Thymus (tissue), 14 donors: ENCODE data around the gene LAMA1. TPM values are rescaled to one million over a fixed set of nuclear protein-coding genes. Genes with fewer than 3 reads are reported as not detected.
A peak's percentile ranks its signal among the peaks of the same experiment; 100 is the strongest.

Source experiments
- DNase-seq, 9 donors: peaks; one replicate each; pipeline ENCODE4 v3.0.0-alpha.2; 2013; ENCODE audit warnings: low spot score in 9 of 9, low read depth in 6 of 9, missing footprints in 1 of 9
- H3K27ac ChIP-seq, 2 donors: one replicate each; pipeline ENCODE4 v1.5.1; 2013; ENCODE audit warnings: control low read depth in 1 of 2, low read depth in 1 of 2, low read length in 1 of 2, mild to moderate bottlenecking in 1 of 2, moderate library complexity in 1 of 2
- H3K27me3 ChIP-seq, 2 donors: one replicate each; pipeline ENCODE4 v1.5.1; 2013; ENCODE audit warnings: low read length in 1 of 2; ENCODE audit not compliant: control insufficient read depth in 2 of 2, insufficient read depth in 1 of 2
- H3K36me3 ChIP-seq, 2 donors: one replicate each; pipeline ENCODE4 v1.5.1; 2013; ENCODE audit warnings: low read length in 1 of 2, mild to moderate bottlenecking in 1 of 2, moderate library complexity in 1 of 2; ENCODE audit not compliant: control insufficient read depth in 2 of 2, insufficient read depth in 2 of 2
- H3K4me1 ChIP-seq, 2 donors: one replicate each; pipeline ENCODE4 v1.5.1; 2013; ENCODE audit warnings: low read length in 2 of 2; ENCODE audit not compliant: control insufficient read depth in 2 of 2, insufficient read depth in 2 of 2
- H3K4me3 ChIP-seq, 2 donors: one replicate each; pipeline ENCODE4 v1.5.1; 2013; ENCODE audit warnings: low read length in 2 of 2, control low read depth in 1 of 2, mild to moderate bottlenecking in 1 of 2
- H3K9me3 ChIP-seq, 2 donors: one replicate each; pipeline ENCODE4 v1.5.1; 2013; ENCODE audit warnings: low read length in 1 of 2, mild to moderate bottlenecking in 1 of 2; ENCODE audit not compliant: control insufficient read depth in 2 of 2, insufficient read depth in 1 of 2
- WGBS: extraction: QIAGEN DNeasy Blood & Tissue Kit; methylation state at CpG from one replicate; pipeline ENCODE4 v1.1.7; 2013; 5-methylcytosine and 5-hydroxymethylcytosine counted together
- long read RNA-seq, 10 donors: transcript quantifications; one replicate each; lab custom pipeline, GENCODE V29; 2026
- polyA plus RNA-seq: library from polyadenylated mRNA; stranded (reverse); fragments of 200-250 nt; gene quantifications from one replicate; pipeline ENCODE4 v1.2.3, GENCODE V29; 2013
- total RNA-seq: library from RNA; stranded (reverse); fragments of 120-200 nt; gene quantifications from one replicate; pipeline ENCODE4 v1.2.4, GENCODE V29; 2013
- donor health status: healthy.

Gene LAMA1
- total RNA-seq (0.71 TPM), polyA plus RNA-seq (2.9 TPM)
- long read RNA-seq, donor 1 = 0 reads
- long read RNA-seq, donor 2 = 0 reads
- long read RNA-seq, donor 3 = 0 reads
- long read RNA-seq, donor 4, partial matches to known transcripts = 0 of 1 reads
- long read RNA-seq, donor 4, other reads (novel, unspliced or antisense) = 0 of 1 reads
- long read RNA-seq, donor 5, partial matches to known transcripts = 0 of 1 reads
- long read RNA-seq, donor 5, other reads (novel, unspliced or antisense) = 0 of 1 reads
- long read RNA-seq, donor 6 = 0 reads
- long read RNA-seq, donor 7 = 0 reads
- long read RNA-seq, donor 8 = 0 reads
- long read RNA-seq, donor 9 = 0 reads
- long read RNA-seq, donor 10 = 0 reads

GRCh38 chr18:7117390-7118355, at the start of gene LAMA1:
Gene LAMA1 (minus strand): TSS chr18:7117797. CDS start chr18:7117720, 77 bp downstream.
- Histone ChIP-seq H3K4me3 (peak within 1 kb of the TSS in 1 of 2 donors; percentile 27), H3K36me3 (no peaks in the 10 kb centered on the region), H3K27ac (no peak within 1 kb of the TSS), H3K4me1 (peaks cover 0 to 3% of the 10 kb centered on the region in 2 donors), H3K27me3 (peaks cover 32 to 53% of the 10 kb centered on the region in 2 donors), H3K9me3 (no peaks in the 10 kb centered on the region)
- 3% methylated on average over 95 of the region's 95 CpGs for WGBS
- DNase-seq = no peak

DNA sequence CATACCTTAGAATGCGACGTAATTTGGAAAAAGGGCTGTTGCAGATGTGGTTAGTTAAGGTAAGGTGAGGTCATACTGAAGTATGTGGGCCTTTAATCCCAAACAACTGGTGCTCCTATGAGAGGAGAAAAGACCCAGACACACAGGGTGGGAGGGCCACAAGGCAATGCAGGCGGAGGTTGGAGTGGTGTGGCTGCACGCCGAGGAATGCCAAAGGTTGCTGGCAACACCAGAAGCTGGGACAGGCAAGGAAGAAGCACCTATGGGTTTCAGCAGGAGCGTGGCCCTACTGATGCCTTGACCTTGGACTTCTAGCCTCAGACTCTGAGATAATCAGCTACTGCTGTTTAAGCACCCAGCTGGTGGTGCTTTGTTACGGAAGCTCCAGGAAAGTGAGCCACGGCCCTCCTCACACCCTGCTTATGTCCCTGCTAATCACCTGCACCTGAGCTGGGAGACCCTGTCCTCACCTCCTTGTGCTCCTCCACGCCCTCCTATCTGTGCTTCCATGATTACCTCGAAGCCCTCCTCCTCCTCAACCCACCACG, 48.3 kb upstream of the LAMA1 start:
- Histone ChIP-seq H3K4me1 (no peaks in the 10 kb centered on the region), H3K36me3 (no peaks in the 10 kb centered on the region), H3K4me3 (no peak overlapping the region), H3K27ac (no peak overlapping the region), H3K9me3 (no peaks in the 10 kb centered on the region), H3K27me3 (no peaks in the 10 kb centered on the region)
- 92% methylated on average over 11 of the region's 11 CpGs for WGBS
- no peak for DNase-seq

DNA sequence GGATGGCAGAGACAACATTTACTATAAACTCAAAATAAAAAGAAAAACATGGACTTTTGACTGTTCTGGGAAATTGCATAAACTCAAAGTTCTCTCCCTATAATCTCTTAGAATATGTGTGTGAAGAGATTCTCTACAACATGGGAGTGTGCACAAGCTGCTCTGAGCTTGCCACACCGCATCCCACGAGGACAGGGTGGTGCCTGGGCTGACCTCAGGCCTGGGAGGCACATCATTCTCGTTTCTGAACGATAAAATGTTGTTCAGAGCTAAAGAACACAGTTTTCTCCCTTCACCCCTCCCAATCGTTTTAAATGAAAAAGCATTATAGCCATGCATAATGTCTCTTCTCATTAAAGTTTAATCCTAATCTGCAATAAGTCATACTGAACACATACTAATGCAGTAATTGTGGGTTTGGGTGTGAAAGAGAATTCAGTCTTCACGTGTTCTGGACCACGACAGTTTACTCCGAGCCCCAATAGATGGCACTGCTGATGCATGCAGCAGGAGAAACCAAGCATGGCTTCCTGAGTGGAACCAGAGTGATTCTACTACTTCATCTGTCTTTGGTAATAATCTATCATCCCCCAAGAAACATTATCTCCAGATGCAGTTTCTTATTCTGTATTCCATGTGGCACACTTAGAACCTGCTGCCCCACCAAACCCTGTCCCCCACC, 46.9 kb upstream of the LAMA1 start:
- 68% methylated on average over 8 of the region's 8 CpGs for WGBS
- Histone ChIP-seq H3K9me3 (no peaks in the 10 kb centered on the region), H3K27ac (no peak overlapping the region), H3K4me1 (no peaks in the 10 kb centered on the region), H3K27me3 (no peaks in the 10 kb centered on the region), H3K4me3 (no peak overlapping the region), H3K36me3 (no peaks in the 10 kb centered on the region)
- peak in 2 of 9 donors; percentile 13 to 16 for DNase-seq

DNA sequence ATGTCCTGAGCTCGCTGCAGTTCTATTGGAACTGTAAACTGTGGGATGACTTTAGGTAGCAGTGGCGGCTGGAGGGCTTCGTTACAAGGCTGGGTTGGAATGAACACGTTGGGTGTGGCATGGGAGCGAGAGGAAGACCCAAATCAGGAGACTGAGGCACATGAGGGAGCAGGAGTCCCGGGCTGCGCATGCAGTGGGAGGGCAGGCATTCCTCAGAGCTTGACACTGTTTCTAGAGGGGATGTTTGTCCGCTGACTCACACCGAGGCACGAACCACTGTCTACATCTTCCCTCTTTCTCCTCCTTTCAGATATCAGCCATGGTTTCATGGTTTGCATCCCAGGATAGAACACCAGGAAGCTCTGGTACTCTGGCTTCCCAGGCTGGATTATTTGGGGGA, 40.6 kb upstream of the LAMA1 start:
- 96% methylated on average over 10 of the region's 10 CpGs for WGBS

GRCh38 chr18:7157760-7158159, 40.2 kb upstream of the LAMA1 start:
- 83% methylated on average over 3 of the region's 3 CpGs for WGBS
- Histone ChIP-seq H3K4me3 (no peak overlapping the region), H3K4me1 (peaks cover 0 to 8% of the 10 kb centered on the region in 2 donors), H3K36me3 (no peaks in the 10 kb centered on the region), H3K27me3 (no peaks in the 10 kb centered on the region), H3K27ac (no peak overlapping the region), H3K9me3 (no peaks in the 10 kb centered on the region)
- peak in 6 of 9 donors; percentile 5 to 47 (median 17) for DNase-seq

More for the DNA sequence above, 40.6 kb upstream of the LAMA1 start:
- Histone ChIP-seq H3K36me3 (no peaks in the 10 kb centered on the region), H3K4me1 (peaks cover 0 to 8% of the 10 kb centered on the region in 2 donors), H3K4me3 (no peak overlapping the region), H3K9me3 (no peaks in the 10 kb centered on the region), H3K27ac (no peak overlapping the region), H3K27me3 (no peaks in the 10 kb centered on the region)
- no peak for DNase-seq

DNA sequence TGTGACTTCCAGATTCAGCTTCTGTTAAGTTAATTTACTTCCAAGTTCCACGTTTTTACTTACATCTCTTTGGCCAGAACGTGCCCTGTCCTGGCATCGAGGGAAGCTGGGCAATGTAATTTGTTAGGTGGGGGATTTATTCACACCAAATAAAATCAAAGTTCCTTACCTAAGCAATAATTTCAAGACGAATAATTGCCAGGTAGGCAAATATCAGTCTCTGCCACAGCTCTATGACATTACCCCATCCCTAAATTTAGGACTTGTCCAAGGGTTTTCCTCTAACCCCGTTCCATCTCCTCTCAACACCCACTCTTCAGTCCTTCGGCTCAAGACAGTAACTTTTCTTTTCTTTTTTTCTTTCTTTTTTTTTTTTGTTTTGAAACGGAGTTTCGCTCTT, 38.3 kb upstream of the LAMA1 start:
- no peak for DNase-seq
- 92% methylated on average over 8 of the region's 8 CpGs for WGBS
- no peaks in the 10 kb centered on the region for H3K27me3 ChIP-seq

DNA sequence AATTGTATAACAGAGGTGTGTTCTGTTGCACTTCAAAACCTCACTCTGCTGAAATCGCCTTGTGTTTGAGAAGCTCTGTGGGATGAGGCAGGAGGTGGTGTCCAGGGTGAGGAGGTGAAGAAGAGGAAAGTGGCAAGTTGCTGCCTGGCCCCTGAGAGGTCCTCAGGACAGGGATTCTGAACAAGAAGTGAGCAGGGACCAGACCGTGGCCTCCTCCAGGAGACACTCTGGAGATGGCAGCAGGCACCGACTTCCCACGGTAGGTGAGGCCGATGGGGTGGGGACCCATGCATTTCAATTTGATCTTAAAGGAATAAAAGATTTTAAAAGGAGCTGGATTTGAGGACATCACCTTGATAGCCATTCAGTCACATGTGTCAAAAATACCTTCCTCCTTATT, 37.5 kb upstream of the LAMA1 start:
- no peak for DNase-seq
- Histone ChIP-seq H3K9me3 (no peaks in the 10 kb centered on the region), H3K4me3 (no peak overlapping the region), H3K36me3 (no peaks in the 10 kb centered on the region), H3K4me1 (peaks cover 0 to 8% of the 10 kb centered on the region in 2 donors), H3K27me3 (no peaks in the 10 kb centered on the region), H3K27ac (no peak overlapping the region)
- WGBS = 95% methylated on average over 5 of the region's 5 CpGs

More for the DNA sequence above, 38.3 kb upstream of the LAMA1 start:
- Histone ChIP-seq H3K4me1 (peaks cover 0 to 8% of the 10 kb centered on the region in 2 donors), H3K4me3 (no peak overlapping the region), H3K36me3 (no peaks in the 10 kb centered on the region), H3K9me3 (no peaks in the 10 kb centered on the region), H3K27ac (no peak overlapping the region)

- Histone ChIP-seq H3K4me1 (no peaks in the 10 kb centered on the region), H3K36me3 (no peaks in the 10 kb centered on the region), H3K27ac (no peak overlapping the region), H3K4me3 (no peak overlapping the region), H3K27me3 (no peaks in the 10 kb centered on the region), H3K9me3 (no peaks in the 10 kb centered on the region)
- no peak for DNase-seq
- 93% methylated on average over 1 of the region's 1 CpG for WGBS
Measured at GRCh38 chr18:7152440-7152839, 34.8 kb upstream of the LAMA1 start.
